ENCODE results near the gene P2RY13.
A peak's percentile ranks its signal among the peaks of the same experiment; 100 is the strongest.

P2RY13 gene

DNA sequence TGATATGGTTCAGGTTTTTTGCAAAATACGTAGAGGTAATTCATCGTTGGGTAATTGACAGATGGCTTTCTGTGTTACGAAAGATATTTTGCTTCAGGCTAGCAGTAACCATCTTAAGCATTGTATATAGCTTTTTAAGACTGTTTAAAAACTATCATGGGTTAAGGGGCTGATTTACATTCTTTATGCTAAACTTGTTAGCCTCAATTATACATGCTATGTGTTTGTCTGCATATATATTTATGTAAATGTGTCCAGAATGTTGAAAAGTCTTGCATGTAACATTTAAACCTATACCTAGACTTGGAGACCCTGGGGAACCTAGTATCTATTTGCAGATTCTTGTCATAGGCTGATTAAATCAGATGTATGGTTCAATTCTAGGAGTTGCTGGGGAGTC lies 39.9 kb downstream of the P2RY13 start:
- DNase-seq: no peak

- no peak for DNase-seq
These were observed 43.4 kb downstream of the P2RY13 start for GRCh38 chr3:151285940-151286339.

DNA sequence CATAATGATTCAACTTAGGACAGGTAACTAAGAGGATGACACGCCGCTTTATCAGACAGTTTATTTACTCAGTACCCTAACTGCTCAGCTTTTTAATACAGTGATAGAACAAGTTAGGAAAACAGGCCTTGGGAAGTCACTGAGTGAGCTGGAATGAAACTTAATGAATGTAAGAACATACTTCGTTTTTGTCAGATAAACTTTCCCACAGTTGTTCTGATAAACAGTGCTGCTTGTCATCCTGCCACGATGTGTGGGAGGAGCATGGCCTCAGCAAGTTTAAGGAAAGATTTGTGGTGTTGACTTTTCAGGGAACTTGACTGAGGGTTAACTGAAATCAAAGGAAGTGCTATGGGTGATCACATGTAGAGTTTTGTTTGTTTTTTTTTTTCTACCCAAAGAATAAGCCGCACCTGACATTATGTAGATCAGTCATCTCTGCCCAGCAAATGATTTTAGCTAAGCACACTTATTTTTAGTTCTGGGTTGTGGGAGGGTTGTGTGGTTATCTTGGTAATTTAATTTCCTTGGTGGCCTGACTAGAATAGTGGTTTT lies 45.4 kb downstream of the P2RY13 start:
- no peak for DNase-seq

- DNase-seq: no peak
These were observed 46.0 kb downstream of the P2RY13 start for GRCh38 chr3:151283387-151283786.

- no peak for DNase-seq
These were observed 46.4 kb downstream of the P2RY13 start for GRCh38 chr3:151282921-151283320.

DNA sequence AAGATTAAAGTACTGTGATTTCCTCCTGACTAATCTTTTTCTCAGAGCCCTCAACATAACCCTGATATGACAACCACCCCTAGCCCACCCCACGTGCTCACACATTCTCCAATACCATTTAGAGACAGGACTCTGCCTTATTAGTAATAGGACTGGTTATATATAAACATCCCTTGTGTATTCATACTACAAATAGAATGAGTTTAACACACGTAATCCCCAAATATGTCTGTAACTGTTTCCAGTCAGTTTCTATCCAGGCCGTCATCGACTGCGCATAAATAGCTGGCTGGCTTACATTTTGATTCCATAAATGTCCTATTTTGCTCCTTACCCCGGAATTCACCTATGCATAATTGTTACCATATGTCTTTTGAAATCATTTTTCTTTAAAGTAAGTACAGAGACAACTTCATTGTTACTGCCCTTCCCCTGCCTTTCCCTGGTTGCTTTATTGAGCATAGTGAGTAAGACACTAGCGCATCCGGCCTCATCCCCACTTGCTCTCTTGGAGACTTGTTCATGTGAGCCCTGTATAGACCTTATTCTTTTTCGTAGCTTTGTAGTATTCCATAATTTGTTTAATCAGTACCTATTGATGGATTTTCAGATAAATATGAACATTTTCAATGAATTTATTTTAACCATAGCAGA lies 47.6 kb downstream of the P2RY13 start:
- DNase-seq: no peak

DNA sequence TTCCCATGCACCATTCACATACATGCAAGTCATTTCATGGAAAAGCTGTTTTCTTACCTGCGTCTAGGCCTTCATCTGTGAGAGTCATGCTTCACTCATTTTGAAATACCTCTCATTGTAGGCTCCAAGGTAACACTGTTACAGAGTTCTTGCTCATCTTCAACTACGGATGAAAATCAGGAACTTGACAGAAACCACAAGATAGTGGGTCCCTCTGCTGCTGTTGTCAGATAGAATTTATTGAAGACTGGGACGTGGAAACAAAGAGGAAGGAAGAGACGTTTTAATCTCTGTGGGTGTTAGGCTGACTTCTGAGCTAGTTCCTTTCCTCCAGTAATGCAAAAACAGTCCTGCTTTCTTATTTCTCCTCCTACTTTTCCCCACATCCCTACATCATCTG lies 51.1 kb downstream of the P2RY13 start, which contains the start of gene P2RY14:
Gene P2RY14, minus strand, starts transcription at position 313 of the 400 bp plus-strand sequence. CDS start 64,226 bp downstream, outside the sequence.
- DNase-seq: no peak

GRCh38 chr3:151276687-151277042 lies 52.7 kb downstream of the P2RY13 start:
- peak; percentile 16 for DNase-seq

Data from T-helper 9 cell (primary cell).